ENCODE results near the gene GRIN2D.
"Not testable (repeated sequence)": the region's sequence is repeated elsewhere in the genome, so short reads cannot be mapped to it uniquely, and the experiment has no call there.

The GRIN2D gene

GRCh38 chr19:48371771-48372170, 21.7 kb upstream of the GRIN2D start:
- not testable (repeated sequence) for DNase-seq (ENCODE audit: low spot score)

GRCh38 chr19:48372904-48373303, 20.6 kb upstream of the GRIN2D start:
- DNase-seq (ENCODE audit: low spot score) = no peak

- no peak for DNase-seq (ENCODE audit: low spot score)
These were observed 19.9 kb upstream of the GRIN2D start for GRCh38 chr19:48373567-48373966.

GRCh38 chr19:48378194-48378570, 15.3 kb upstream of the GRIN2D start:
- DNase-seq (ENCODE audit: low spot score) = no peak

GRCh38 chr19:48379058-48379457, 14.4 kb upstream of the GRIN2D start:
- no peak for DNase-seq (ENCODE audit: low spot score)

GRCh38 chr19:48381178-48381950, 12.1 kb upstream of the GRIN2D start:
- DNase-seq (ENCODE audit: low spot score) = no peak

- no peak for DNase-seq (ENCODE audit: low spot score)
These were observed 11.2 kb upstream of the GRIN2D start for GRCh38 chr19:48382286-48382685.

GRCh38 chr19:48385461-48386087, 7.9 kb upstream of the GRIN2D start:
- no peak for DNase-seq (ENCODE audit: low spot score)

GRCh38 chr19:48386981-48387380, 6.5 kb upstream of the GRIN2D start:
- no peak for DNase-seq (ENCODE audit: low spot score)

- peak; percentile 83 for DNase-seq (ENCODE audit: low spot score)
These were observed 3.0 kb upstream of the GRIN2D start for GRCh38 chr19:48390188-48391099.

GRCh38 chr19:48391100-48392005, 2.1 kb upstream of the GRIN2D start, which contains the start of gene KDELR1:
TSS of gene KDELR1 (minus strand) at chr19:48391551. CDS start at chr19:48391358, 193 bp downstream.
- peak; percentile 91 for DNase-seq (ENCODE audit: low spot score)

- DNase-seq (ENCODE audit: low spot score) = not testable (repeated sequence)
These were observed 1.5 kb upstream of the GRIN2D start for GRCh38 chr19:48392006-48392344.

GRCh38 chr19:48392860-48393558, 459 bp upstream of the GRIN2D start:
- no peak for DNase-seq (ENCODE audit: low spot score)

- no peak for DNase-seq (ENCODE audit: low spot score)
These were observed 1.1 kb downstream of the GRIN2D start for GRCh38 chr19:48394331-48395169.

GRCh38 chr19:48395170-48395455, 1.6 kb downstream of the GRIN2D start:
- no peak for DNase-seq (ENCODE audit: low spot score)

- no peak for DNase-seq (ENCODE audit: low spot score)
These were observed 2.0 kb downstream of the GRIN2D start for GRCh38 chr19:48395499-48395898.

- no peak for DNase-seq (ENCODE audit: low spot score)
These were observed 2.8 kb downstream of the GRIN2D start for GRCh38 chr19:48396016-48396823.

GRCh38 chr19:48396824-48397176, 3.3 kb downstream of the GRIN2D start:
- no peak for DNase-seq (ENCODE audit: low spot score)
